Measurements from ENCODE around the gene GPC6.

The GPC6 gene

DNA sequence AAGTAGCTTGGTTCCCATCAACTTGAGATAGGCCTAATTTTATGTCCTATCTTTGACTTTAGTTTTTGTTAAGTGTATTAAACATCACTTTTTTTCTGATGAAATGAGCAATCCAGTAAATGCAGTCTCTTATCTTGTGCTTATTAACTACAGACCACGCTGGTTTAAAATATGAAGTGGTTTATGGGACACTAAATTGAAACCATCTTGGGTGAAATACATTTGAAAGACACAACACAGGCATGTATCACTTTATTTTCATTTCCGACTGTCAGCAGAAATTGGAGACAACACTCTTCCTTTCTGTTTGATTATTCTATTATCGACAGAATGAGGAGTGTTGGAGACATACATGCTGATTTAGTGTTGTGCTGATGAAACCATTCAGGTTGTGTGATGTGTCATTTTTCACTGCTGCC, 447.7 kb downstream of the GPC6 start:
- TF ChIP-seq, protein P1, sequence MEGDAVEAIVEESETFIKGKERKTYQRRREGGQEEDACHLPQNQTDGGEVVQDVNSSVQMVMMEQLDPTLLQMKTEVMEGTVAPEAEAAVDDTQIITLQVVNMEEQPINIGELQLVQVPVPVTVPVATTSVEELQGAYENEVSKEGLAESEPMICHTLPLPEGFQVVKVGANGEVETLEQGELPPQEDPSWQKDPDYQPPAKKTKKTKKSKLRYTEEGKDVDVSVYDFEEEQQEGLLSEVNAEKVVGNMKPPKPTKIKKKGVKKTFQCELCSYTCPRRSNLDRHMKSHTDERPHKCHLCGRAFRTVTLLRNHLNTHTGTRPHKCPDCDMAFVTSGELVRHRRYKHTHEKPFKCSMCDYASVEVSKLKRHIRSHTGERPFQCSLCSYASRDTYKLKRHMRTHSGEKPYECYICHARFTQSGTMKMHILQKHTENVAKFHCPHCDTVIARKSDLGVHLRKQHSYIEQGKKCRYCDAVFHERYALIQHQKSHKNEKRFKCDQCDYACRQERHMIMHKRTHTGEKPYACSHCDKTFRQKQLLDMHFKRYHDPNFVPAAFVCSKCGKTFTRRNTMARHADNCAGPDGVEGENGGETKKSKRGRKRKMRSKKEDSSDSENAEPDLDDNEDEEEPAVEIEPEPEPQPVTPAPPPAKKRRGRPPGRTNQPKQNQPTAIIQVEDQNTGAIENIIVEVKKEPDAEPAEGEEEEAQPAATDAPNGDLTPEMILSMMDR (IDR thresholded peaks at IDR 0.05) = no peak
- Mint-ChIP-seq H3K27ac (no peak overlapping the region), H3K9me3 (no peaks in the 10 kb centered on the region), H3K4me3 (no peak overlapping the region), H3K27me3 (ENCODE audit: low read depth, poor library complexity) (no peaks in the 10 kb centered on the region), H3K36me3 (ENCODE audit: low read depth) (no peaks in the 10 kb centered on the region), H3K4me1 (peaks cover 4% of the 10 kb centered on the region)
- DNase-seq = no peak

DNA sequence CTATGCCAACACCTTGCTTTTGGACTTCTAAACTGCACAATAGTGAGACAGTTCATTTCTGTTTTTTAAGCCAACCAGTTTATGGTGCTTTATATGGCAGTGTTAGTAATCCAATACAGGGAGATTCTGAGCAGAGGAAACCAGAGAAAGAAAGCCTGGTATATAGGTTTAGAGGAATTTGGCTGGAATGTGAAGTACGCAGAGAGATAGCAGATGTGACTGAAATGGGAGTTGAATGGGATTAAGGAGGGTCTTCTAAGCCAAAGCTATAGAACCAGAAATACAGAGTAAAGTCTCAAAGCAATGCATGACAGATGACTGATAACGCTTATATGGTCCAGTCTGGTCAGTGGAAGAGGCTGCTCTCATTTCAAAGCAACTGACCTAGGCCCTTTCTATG, 453.7 kb downstream of the GPC6 start:
- no peaks in the 10 kb centered on the region for H3K4me1 Mint-ChIP-seq
- H3K4me3 Mint-ChIP-seq = no peak overlapping the region
- no peak for DNase-seq
- TF ChIP-seq, protein P1 (IDR thresholded peaks at IDR 0.05) = no peak
- no peaks in the 10 kb centered on the region for H3K9me3 Mint-ChIP-seq
- no peaks in the 10 kb centered on the region for H3K27me3 Mint-ChIP-seq (ENCODE audit: low read depth, poor library complexity)
- H3K27ac Mint-ChIP-seq = no peak overlapping the region
- no peaks in the 10 kb centered on the region for H3K36me3 Mint-ChIP-seq (ENCODE audit: low read depth)

DNA sequence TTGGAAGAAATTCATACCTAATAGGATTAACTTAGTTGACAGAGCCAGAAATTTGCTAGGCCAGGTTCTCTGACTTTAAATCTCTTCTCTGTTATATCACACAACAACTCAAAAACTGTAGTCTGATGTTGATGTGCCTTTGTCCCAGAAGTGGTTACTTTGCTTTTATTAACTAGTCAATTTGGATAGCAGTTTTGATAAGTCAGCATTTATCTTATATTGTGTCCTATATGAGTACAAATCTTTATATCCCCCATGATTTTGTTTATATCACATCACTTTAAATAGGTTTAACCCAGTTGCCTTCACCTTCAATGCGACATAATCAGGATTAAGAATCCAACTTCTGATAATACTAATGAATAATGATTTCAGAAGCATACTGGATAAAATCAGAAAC, 459.3 kb downstream of the GPC6 start:
- H3K27ac Mint-ChIP-seq = no peak overlapping the region
- H3K4me3 Mint-ChIP-seq = no peak overlapping the region
- H3K27me3 Mint-ChIP-seq (ENCODE audit: low read depth, poor library complexity) = no peaks in the 10 kb centered on the region
- TF ChIP-seq, protein P1 (IDR thresholded peaks at IDR 0.05) = no peak
- H3K36me3 Mint-ChIP-seq (ENCODE audit: low read depth) = no peaks in the 10 kb centered on the region
- no peak for DNase-seq
- no peaks in the 10 kb centered on the region for H3K4me1 Mint-ChIP-seq
- no peaks in the 10 kb centered on the region for H3K9me3 Mint-ChIP-seq

DNA sequence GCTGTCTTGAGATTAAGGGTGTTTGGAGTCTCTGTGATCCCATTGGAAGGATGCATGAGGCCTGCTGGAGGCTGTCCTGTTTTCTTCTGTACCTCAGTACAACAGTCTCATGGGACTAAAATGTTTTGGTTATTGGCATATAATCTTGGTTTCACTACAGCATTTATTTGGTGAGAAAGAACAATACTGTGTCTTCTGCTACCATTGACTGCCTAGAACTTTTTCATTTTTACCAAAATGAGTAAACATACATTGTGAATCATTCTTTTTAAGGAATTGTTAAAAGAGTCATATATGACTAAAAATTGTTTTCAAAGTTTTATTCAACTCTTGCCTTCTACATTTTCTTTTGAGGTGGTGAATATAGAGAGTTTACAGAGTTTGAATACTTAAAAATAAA, 459.8 kb downstream of the GPC6 start:
- Mint-ChIP-seq H3K4me3 (no peak overlapping the region), H3K9me3 (no peaks in the 10 kb centered on the region), H3K27ac (no peak overlapping the region), H3K27me3 (ENCODE audit: low read depth, poor library complexity) (no peaks in the 10 kb centered on the region), H3K4me1 (no peaks in the 10 kb centered on the region), H3K36me3 (ENCODE audit: low read depth) (no peaks in the 10 kb centered on the region)
- TF ChIP-seq, protein P1 (IDR thresholded peaks at IDR 0.05) = no peak
- DNase-seq = no peak

DNA sequence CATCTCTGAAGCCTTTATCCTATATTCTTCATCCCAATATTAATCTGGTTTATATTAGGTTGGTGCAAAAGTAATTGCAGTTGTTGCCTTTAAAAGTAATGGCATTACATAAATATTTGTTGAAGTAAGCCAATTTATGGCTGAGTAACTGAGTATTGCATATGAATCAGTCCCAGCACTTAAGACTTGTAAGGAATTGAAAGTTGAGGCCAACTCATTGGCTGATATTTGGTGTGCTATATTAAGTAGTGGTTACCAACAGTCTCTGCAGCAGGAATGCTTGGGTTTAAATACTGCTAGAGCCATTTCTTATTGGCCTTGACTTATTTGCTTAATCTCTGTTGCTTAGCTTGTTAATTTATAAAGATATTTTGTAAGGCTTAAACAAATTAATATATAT, 460.7 kb downstream of the GPC6 start:
- Mint-ChIP-seq H3K27ac (no peak overlapping the region), H3K4me3 (no peak overlapping the region), H3K36me3 (ENCODE audit: low read depth) (no peaks in the 10 kb centered on the region), H3K4me1 (no peaks in the 10 kb centered on the region), H3K27me3 (ENCODE audit: low read depth, poor library complexity) (no peaks in the 10 kb centered on the region), H3K9me3 (no peaks in the 10 kb centered on the region)
- TF ChIP-seq, protein P1 (IDR thresholded peaks at IDR 0.05) = no peak
- DNase-seq = no peak

DNA sequence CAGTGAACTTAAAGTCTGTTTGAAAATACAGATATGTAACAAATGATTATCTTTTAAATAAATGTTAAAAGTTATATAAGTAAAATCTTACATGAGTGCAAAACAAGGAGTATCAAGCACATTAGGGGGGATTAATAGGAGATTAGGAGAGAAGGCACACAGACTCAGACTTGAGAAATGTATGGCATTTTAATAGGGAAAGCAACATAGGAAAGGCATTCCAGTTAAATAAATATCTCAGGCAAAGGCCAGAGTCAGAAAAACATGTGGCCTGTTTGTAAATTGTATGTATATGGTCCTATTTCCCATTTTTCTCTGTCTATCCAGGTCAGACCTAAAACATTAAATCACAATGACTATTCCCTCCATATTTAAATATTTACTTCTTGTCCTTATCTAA, 462.7 kb downstream of the GPC6 start:
- no peak overlapping the region for H3K4me3 Mint-ChIP-seq
- H3K27ac Mint-ChIP-seq = no peak overlapping the region
- H3K4me1 Mint-ChIP-seq = no peaks in the 10 kb centered on the region
- no peak for DNase-seq
- H3K9me3 Mint-ChIP-seq = no peaks in the 10 kb centered on the region
- H3K36me3 Mint-ChIP-seq (ENCODE audit: low read depth) = no peaks in the 10 kb centered on the region
- H3K27me3 Mint-ChIP-seq (ENCODE audit: low read depth, poor library complexity) = peaks cover 4% of the 10 kb centered on the region
- TF ChIP-seq, protein P1 (IDR thresholded peaks at IDR 0.05) = no peak

All from nephron progenitor cell (in vitro differentiated cells).